Neural cell (in vitro differentiated cells): ENCODE measurements around the gene SLIT3.

ENCODE experiments used
- CTCF ChIP-seq: fragments of 450-650 bp; IDR thresholded peaks from 2 replicates; pipeline ENCODE4 v1.5.1; 2014; ENCODE audit warnings: antibody characterized with exemption, mild to moderate bottlenecking, moderate library complexity; ENCODE audit not compliant: poor library complexity, severe bottlenecking
- EZH2 ChIP-seq: fragments of 200-600, 300-800 bp; shearing (Covaris generic), sonication (generic); IDR thresholded peaks from 2 replicates; pipeline ENCODE4 v1.6.1; 2014; ENCODE audit warnings: antibody characterized with exemption, low read length, borderline replicate concordance, mild to moderate bottlenecking; ENCODE audit not compliant: insufficient read depth, poor library complexity, severe bottlenecking
- POLR2AphosphoS5 ChIP-seq: IDR thresholded peaks from 2 replicates; pipeline ENCODE4 v1.6.1; 2012
- RAD21 ChIP-seq: fragments of 450-650 bp; conservative IDR thresholded peaks from 2 replicates; pipeline ENCODE4 v1.6.1; 2014; ENCODE audit warnings: antibody characterized with exemption, mild to moderate bottlenecking, moderate library complexity
- REST ChIP-seq: IDR thresholded peaks from 2 replicates; pipeline ENCODE4 v1.6.1; 2012; ENCODE audit warnings: borderline replicate concordance
- SMC3 ChIP-seq: fragments of 450-650 bp; conservative IDR thresholded peaks from 2 replicates; pipeline ENCODE4 v1.6.1; 2014; ENCODE audit warnings: antibody characterized with exemption, mild to moderate bottlenecking, moderate library complexity; ENCODE audit not compliant: poor library complexity
- TAF1 ChIP-seq: IDR thresholded peaks from 2 replicates; pipeline ENCODE4 v1.6.1; 2012; ENCODE audit warnings: low read depth

- TF ChIP-seq CTCF (no peak), POLR2AphosphoS5 (no peak), EZH2 (no peak), TAF1 (no peak), REST (no peak), RAD21 (no peak), SMC3 (no peak)
These were observed 248.7 kb downstream of the SLIT3 start for GRCh38 chr5:169052207-169052606.
